H9 (cell line): ENCODE data around the gene PDZD2. TPM values are rescaled to one million over a fixed set of nuclear protein-coding genes. Genes with fewer than 3 reads are reported as not detected.
A peak's percentile ranks its signal among the peaks of the same experiment; 100 is the strongest.

Source experiments
- DNase-seq: peaks from one replicate; pipeline ENCODE4 v3.0.0-alpha.2; 2017
- H2AFZ ChIP-seq: one replicate; pipeline ENCODE4 v1.6.1; 2013; ENCODE audit warnings: mild to moderate bottlenecking, low read length, control low read depth, moderate library complexity
- H2AK5ac ChIP-seq: 2 replicates; pipeline ENCODE4 v1.6.1; 2013; ENCODE audit warnings: low read length, control low read depth, mixed read lengths; ENCODE audit not compliant: insufficient read length
- H2BK120ac ChIP-seq: one replicate; pipeline ENCODE4 v1.6.1; 2013; ENCODE audit warnings: low read depth, mild to moderate bottlenecking, low read length, control low read depth, inconsistent platforms; ENCODE audit not compliant: poor library complexity, severe bottlenecking
- H2BK12ac ChIP-seq: 2 replicates; pipeline ENCODE4 v1.6.1; 2013; ENCODE audit warnings: low read length, control low read depth, mixed read lengths, low read depth; ENCODE audit not compliant: insufficient read length
- H2BK15ac ChIP-seq: 2 replicates; pipeline ENCODE4 v1.6.1; 2013; ENCODE audit warnings: low read depth, low read length, control low read depth
- H2BK20ac ChIP-seq: one replicate; pipeline ENCODE4 v1.6.1; 2013; ENCODE audit warnings: low read depth, mild to moderate bottlenecking, low read length, control low read depth, inconsistent platforms; ENCODE audit not compliant: poor library complexity, severe bottlenecking
- H2BK5ac ChIP-seq: 2 replicates; pipeline ENCODE4 v1.6.1; 2013; ENCODE audit warnings: low read length, control low read depth, mixed read lengths; ENCODE audit not compliant: insufficient read length
- H3K14ac ChIP-seq: 2 replicates; pipeline ENCODE4 v1.6.1; 2013; ENCODE audit warnings: low read length, control low read depth; ENCODE audit not compliant: insufficient read depth
- H3K18ac ChIP-seq: 2 replicates; pipeline ENCODE4 v1.6.1; 2013; ENCODE audit warnings: low read depth, mild to moderate bottlenecking, mixed read lengths, low read length, control low read depth; ENCODE audit not compliant: insufficient read length
- H3K23ac ChIP-seq: 2 replicates; pipeline ENCODE4 v1.6.1; 2013; ENCODE audit warnings: low read length, control low read depth, mixed read lengths, low read depth; ENCODE audit not compliant: insufficient read length
- H3K23me2 ChIP-seq: 2 replicates; pipeline ENCODE4 v1.6.1; 2013; ENCODE audit warnings: low read depth, mild to moderate bottlenecking, mixed read lengths, low read length, control low read depth; ENCODE audit not compliant: insufficient read length, poor library complexity, severe bottlenecking
- H3K27ac ChIP-seq: 2 replicates; pipeline ENCODE4 v1.5.1; 2013; ENCODE audit warnings: low read length, control low read depth, mixed read lengths, low read depth; ENCODE audit not compliant: insufficient read length
- H3K27me3 ChIP-seq: 2 replicates; pipeline ENCODE4 v1.6.1; 2013; ENCODE audit warnings: low read length, control low read depth, inconsistent platforms; ENCODE audit not compliant: insufficient read depth
- H3K4ac ChIP-seq: 2 replicates; pipeline ENCODE4 v1.6.1; 2013; ENCODE audit warnings: low read depth, mild to moderate bottlenecking, control low read depth, inconsistent platforms, low read length, moderate library complexity
- H3K4me1 ChIP-seq: 2 replicates; pipeline ENCODE4 v1.6.1; 2013; ENCODE audit warnings: low read length, control low read depth, inconsistent platforms; ENCODE audit not compliant: insufficient read depth
- H3K4me2 ChIP-seq: 2 replicates; pipeline ENCODE4 v1.6.1; 2013; ENCODE audit warnings: low read length, control low read depth, mixed read lengths; ENCODE audit not compliant: insufficient read length, insufficient read depth
- H3K56ac ChIP-seq: 2 replicates; pipeline ENCODE4 v1.6.1; 2013; ENCODE audit warnings: low read depth, mild to moderate bottlenecking, mixed read lengths, low read length, control low read depth; ENCODE audit not compliant: insufficient read length
- H3K79me1 ChIP-seq: 2 replicates; pipeline ENCODE4 v1.6.1; 2013; ENCODE audit warnings: low read depth, mild to moderate bottlenecking, moderate library complexity, low read length, control low read depth, inconsistent platforms; ENCODE audit not compliant: insufficient read depth, poor library complexity, severe bottlenecking
- H3K79me2 ChIP-seq: 2 replicates; pipeline ENCODE4 v1.6.1; 2013; ENCODE audit warnings: low read length, control low read depth, inconsistent platforms; ENCODE audit not compliant: insufficient read depth
- H3K9ac ChIP-seq: 2 replicates; pipeline ENCODE4 v1.6.1; 2013; ENCODE audit warnings: low read length, control low read depth, mixed read lengths; ENCODE audit not compliant: insufficient read length; ENCODE audit errors: extremely low read depth
- H3K9me3 ChIP-seq: one replicate; pipeline ENCODE4 v1.6.1; 2013; ENCODE audit warnings: low read depth, low read length, inconsistent platforms; ENCODE audit not compliant: control insufficient read depth
- H3T11ph ChIP-seq: one replicate; pipeline ENCODE4 v1.6.1; 2013; ENCODE audit warnings: mild to moderate bottlenecking, low read length, control low read depth, inconsistent platforms
- H4K20me1 ChIP-seq: one replicate; pipeline ENCODE4 v1.6.1; 2013; ENCODE audit not compliant: control insufficient read depth, insufficient read length, insufficient read depth
- H4K5ac ChIP-seq: 2 replicates; pipeline ENCODE4 v1.6.1; 2013; ENCODE audit warnings: low read depth, mild to moderate bottlenecking, mixed read lengths, low read length, control low read depth; ENCODE audit not compliant: insufficient read length
- H4K8ac ChIP-seq: replicated peaks from 2 replicates; pipeline ENCODE4 v1.6.1; 2013; ENCODE audit warnings: low read length, control low read depth, mixed read lengths, low read depth; ENCODE audit not compliant: insufficient read length
- H4K91ac ChIP-seq: 2 replicates; pipeline ENCODE4 v1.6.1; 2013; ENCODE audit warnings: low read depth, mild to moderate bottlenecking, moderate library complexity, mixed read lengths, low read length, control low read depth; ENCODE audit not compliant: insufficient read length
- H3K27ac Mint-ChIP-seq, 3 experiments: 2 replicates in 2 of 3; 3 replicates in 1 of 3; pipeline ENCODE4 v1.8.0; 2020 to 2021; ENCODE audit warnings: mixed read lengths in 3 of 3, mild to moderate bottlenecking in 1 of 3, moderate library complexity in 1 of 3
- H3K27me3 Mint-ChIP-seq: 2 replicates; pipeline ENCODE4 v1.8.0; 2021; ENCODE audit warnings: low read depth, mild to moderate bottlenecking, moderate library complexity, mixed read lengths
- H3K36me3 Mint-ChIP-seq, 3 experiments: 2 replicates in 2 of 3; 3 replicates in 1 of 3; pipeline ENCODE4 v1.8.0; 2020 to 2021; ENCODE audit warnings: low read depth in 3 of 3, mixed read lengths in 3 of 3; ENCODE audit not compliant: insufficient read depth in 1 of 3
- H3K4me1 Mint-ChIP-seq, 2 experiments: 2 replicates each; pipeline ENCODE4 v1.8.0; 2020; ENCODE audit warnings: mixed read lengths in 2 of 2
- H3K4me3 Mint-ChIP-seq, 2 experiments: 2 replicates in 1 of 2; 3 replicates in 1 of 2; pipeline ENCODE4 v1.8.0; 2020 to 2021; ENCODE audit warnings: mild to moderate bottlenecking in 2 of 2, mixed read lengths in 2 of 2, moderate library complexity in 1 of 2
- H3K9me3 Mint-ChIP-seq, 2 experiments: 2 replicates in 1 of 2; 3 replicates in 1 of 2; pipeline ENCODE4 v1.8.0; 2020; ENCODE audit warnings: mild to moderate bottlenecking in 2 of 2, mixed read lengths in 2 of 2, moderate library complexity in 1 of 2
- CTCF ChIP-seq: fragments of 200-600 bp; sonication (generic); conservative IDR thresholded peaks from 3 replicates; pipeline ENCODE4 v1.8.0; 2021; ENCODE audit warnings: antibody characterized with exemption, mild to moderate bottlenecking
- WGBS: extraction: QIAGEN DNeasy Blood & Tissue Kit; methylation state at CpG from one replicate; pipeline ENCODE4 v1.1.7; 2013; ENCODE audit warnings: missing lambda C conversion rate, low lambda C conversion rate, mixed read lengths; ENCODE audit not compliant: insufficient read length; ENCODE audit errors: extremely low coverage; 5-methylcytosine and 5-hydroxymethylcytosine counted together
- total RNA-seq: library from RNA; stranded (reverse); gene quantifications from 2 replicates; pipeline ENCODE4 v1.2.1, GENCODE V29; 2021

PDZD2 gene
- total RNA-seq, 1 experiment from 2014 or later, result 9.9 TPM

DNA sequence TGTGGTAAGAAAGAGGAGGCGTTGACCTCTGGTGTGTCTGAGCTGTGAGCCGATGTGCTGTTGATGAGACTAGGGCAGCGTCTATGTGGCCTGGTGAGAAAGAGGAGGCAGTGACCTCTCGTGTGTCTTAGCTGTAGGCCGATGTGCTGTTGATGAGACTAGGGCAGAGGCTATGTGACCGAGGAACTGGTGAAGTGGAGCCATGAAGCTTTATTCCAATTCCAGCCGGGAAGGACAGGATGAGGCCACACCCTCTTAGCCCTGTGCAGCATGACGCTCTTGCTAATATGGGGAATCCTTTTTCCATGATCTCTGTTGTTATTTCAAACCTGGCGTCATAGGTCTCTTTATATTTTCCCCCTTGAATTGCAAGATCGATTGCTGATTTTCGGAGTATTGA is 362.8 kb downstream of the PDZD2 start:
- Histone ChIP-seq H3K18ac (no peak overlapping the region), H3K79me2 (no peaks in the 10 kb centered on the region), H3K9me3 (no peaks in the 10 kb centered on the region), H3K4ac (no peak overlapping the region), H4K8ac (no peak overlapping the region), H2BK12ac (no peak overlapping the region), H2BK20ac (no peak overlapping the region), H3K4me2 (no peak overlapping the region), H3K23me2 (no peaks in the 10 kb centered on the region), H3K56ac (no peak overlapping the region), H3K27me3 (no peaks in the 10 kb centered on the region), H2BK5ac (no peak overlapping the region), H3T11ph (no peak overlapping the region), H2BK120ac (no peak overlapping the region), H2AFZ (no peak overlapping the region), H3K23ac (no peak overlapping the region), H3K4me1 (no peaks in the 10 kb centered on the region; the same call in 1 of the 2 replicates), H4K5ac (no peak overlapping the region), H2AK5ac (no peak overlapping the region), H4K91ac (no peak overlapping the region), H4K20me1 (no peaks in the 10 kb centered on the region), H3K9ac (no peak overlapping the region), H3K14ac (no peak overlapping the region), H3K79me1 (no peaks in the 10 kb centered on the region), H2BK15ac (no peak overlapping the region), H3K27ac (no peak overlapping the region)
- TF ChIP-seq CTCF, result no peak
- Mint-ChIP-seq H3K9me3 (no peaks in the 10 kb centered on the region; a peak in 1 of 5 replicates), H3K27me3 (no peaks in the 10 kb centered on the region), H3K4me3 (no peak overlapping the region), H3K4me1 (peaks cover 7 to 18% of the 10 kb centered on the region in 2 experiments), H3K36me3 (peaks cover 9 to 13% (median 12%) of the 10 kb centered on the region in 3 experiments), H3K27ac (peak overlapping the region in 2 of 3 experiments; percentile 2 to 30; a peak in 3 of 7 replicates)
- DNase-seq, result no peak
- no CpG with 5 or more reads among the region's 11 CpGs for WGBS
